Mesendoderm (in vitro differentiated cells): ENCODE data around the gene ACTR10.
"Not testable (repeated sequence)": the region's sequence is repeated elsewhere in the genome, so short reads cannot be mapped to it uniquely, and the experiment has no call there.

ENCODE experiments used
- DNase-seq: peaks from one replicate; pipeline ENCODE4 v3.0.0; 2013
- H2AK5ac ChIP-seq: 2 replicates; pipeline ENCODE4 v1.6.1; 2013; ENCODE audit warnings: low read length, inconsistent platforms
- H2BK120ac ChIP-seq: 2 replicates; pipeline ENCODE4 v1.6.1; 2013; ENCODE audit warnings: low read depth, mild to moderate bottlenecking, low read length, moderate library complexity, mixed read lengths
- H2BK15ac ChIP-seq: replicated peaks from 2 replicates; pipeline ENCODE4 v1.6.1; 2013; ENCODE audit warnings: low read depth, mild to moderate bottlenecking, moderate library complexity
- H2BK5ac ChIP-seq: 2 replicates; pipeline ENCODE4 v1.6.1; 2013; ENCODE audit warnings: low read length, inconsistent platforms
- H3K18ac ChIP-seq: 2 replicates; pipeline ENCODE4 v1.6.1; 2013; ENCODE audit warnings: mild to moderate bottlenecking, low read length, mixed read lengths
- H3K23ac ChIP-seq: one replicate; pipeline ENCODE4 v1.6.1; 2013; ENCODE audit warnings: low read length
- H3K27ac ChIP-seq: 2 replicates; pipeline ENCODE4 v1.5.1; 2013; ENCODE audit warnings: low read depth, mild to moderate bottlenecking, inconsistent platforms, low read length, moderate library complexity
- H3K27me3 ChIP-seq: 2 replicates; pipeline ENCODE4 v1.6.1; 2013; ENCODE audit warnings: low read length, control low read depth, mild to moderate bottlenecking, inconsistent platforms; ENCODE audit not compliant: insufficient read depth, poor library complexity
- H3K36me3 ChIP-seq: 2 replicates; pipeline ENCODE4 v1.6.1; 2013; ENCODE audit warnings: low read length, inconsistent platforms; ENCODE audit not compliant: control insufficient read depth, insufficient read depth
- H3K4ac ChIP-seq: one replicate; pipeline ENCODE4 v1.6.1; 2013; ENCODE audit warnings: low read depth, mild to moderate bottlenecking, low read length, moderate library complexity
- H3K4me1 ChIP-seq: 2 replicates; pipeline ENCODE4 v1.6.1; 2013; ENCODE audit warnings: low read depth, low read length, inconsistent platforms; ENCODE audit not compliant: control insufficient read depth
- H3K4me2 ChIP-seq: 2 replicates; pipeline ENCODE4 v1.6.1; 2013; ENCODE audit warnings: low read length
- H3K4me3 ChIP-seq: 2 replicates; pipeline ENCODE4 v1.5.1; 2013; ENCODE audit warnings: mild to moderate bottlenecking, low read length
- H3K56ac ChIP-seq: one replicate; pipeline ENCODE4 v1.6.1; 2013; ENCODE audit warnings: low read length
- H3K79me1 ChIP-seq: 2 replicates; pipeline ENCODE4 v1.6.1; 2013; ENCODE audit warnings: low read length, inconsistent platforms
- H3K79me2 ChIP-seq: 2 replicates; pipeline ENCODE4 v1.6.1; 2013; ENCODE audit warnings: mild to moderate bottlenecking, low read length; ENCODE audit not compliant: control insufficient read depth, insufficient read depth
- H3K9ac ChIP-seq: 2 replicates; pipeline ENCODE4 v1.6.1; 2013; ENCODE audit warnings: low read length, inconsistent platforms
- H4K5ac ChIP-seq: one replicate; pipeline ENCODE4 v1.6.1; 2013; ENCODE audit warnings: low read length
- H4K8ac ChIP-seq: one replicate; pipeline ENCODE4 v1.6.1; 2013; ENCODE audit warnings: low read depth, mild to moderate bottlenecking, control low read depth, low read length, moderate library complexity
- WGBS: extraction: QIAGEN DNeasy Blood & Tissue Kit; methylation state at CpG from one replicate; pipeline ENCODE4 v1.1.7; 2013; ENCODE audit warnings: low lambda C conversion rate, missing lambda C conversion rate; ENCODE audit not compliant: insufficient coverage; ENCODE audit errors: extremely low coverage; 5-methylcytosine and 5-hydroxymethylcytosine counted together

Gene ACTR10

DNA sequence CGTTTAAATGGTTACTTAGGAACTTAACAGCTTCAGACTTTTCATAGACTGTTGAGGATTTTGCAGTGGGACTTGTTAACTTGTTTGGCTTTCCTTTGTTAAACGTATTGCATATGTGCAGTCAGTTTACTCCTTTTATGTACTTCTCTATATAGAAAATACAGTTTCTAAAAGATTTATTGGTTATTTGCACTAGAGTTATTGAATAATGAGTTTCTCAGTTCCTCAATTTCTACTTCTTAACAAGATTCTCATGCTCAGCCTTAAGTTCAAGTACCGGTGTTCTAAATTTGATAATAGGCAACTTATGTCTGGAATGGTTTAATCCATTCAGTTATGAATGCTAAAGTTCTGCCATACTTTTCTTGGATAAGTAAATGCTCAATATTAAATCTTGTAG lies 45.6 kb downstream of the ACTR10 start:
- Histone ChIP-seq H3K27ac (peak overlapping the region; percentile 56), H4K5ac (no peak overlapping the region), H2BK15ac (no peak overlapping the region), H3K23ac (no peak overlapping the region), H3K56ac (peak overlapping the region; percentile 98), H3K36me3 (no peaks in the 10 kb centered on the region), H3K27me3 (no peaks in the 10 kb centered on the region), H3K79me1 (peaks cover 2% of the 10 kb centered on the region), H4K8ac (no peak overlapping the region), H3K4me3 (peak overlapping the region; percentile 79), H2BK5ac (no peak overlapping the region), H3K9ac (peak overlapping the region; percentile 97), H2BK120ac (no peak overlapping the region), H3K4me1 (no peaks in the 10 kb centered on the region), H2AK5ac (no peak overlapping the region), H3K79me2 (peaks cover 48% of the 10 kb centered on the region), H3K4me2 (peak overlapping the region; percentile 66), H3K18ac (no peak overlapping the region), H3K4ac (no peak overlapping the region)
- no CpG with 5 or more reads among the region's 3 CpGs for WGBS
- no peak for DNase-seq

DNA sequence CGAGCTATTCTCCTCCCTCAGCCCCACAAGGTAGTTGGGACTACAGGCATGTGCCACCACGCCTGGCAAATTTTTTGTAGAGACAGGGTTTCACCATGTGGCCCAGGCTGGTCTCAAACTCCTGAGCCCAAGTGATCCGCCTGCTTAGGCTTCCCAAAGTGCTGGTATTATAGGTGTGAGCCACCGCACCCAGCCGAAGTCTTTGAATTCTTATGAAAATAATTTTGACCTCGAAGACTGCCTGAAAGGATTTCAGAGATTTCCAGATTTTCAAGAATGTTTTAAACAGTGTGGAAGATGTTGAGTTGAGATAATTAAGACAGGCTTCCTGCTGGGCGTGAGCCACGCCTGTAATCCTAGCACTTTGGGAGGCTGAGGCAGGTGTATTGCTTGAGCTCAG lies 49.7 kb downstream of the ACTR10 start:
- no peak overlapping the region for H2BK120ac ChIP-seq
- no peak overlapping the region for H3K4ac ChIP-seq
- no peak overlapping the region for H3K4me2 ChIP-seq
- no peak overlapping the region for H2BK5ac ChIP-seq
- peaks cover 1% of the 10 kb centered on the region for H3K36me3 ChIP-seq
- H3K79me1 ChIP-seq, result peaks cover 4% of the 10 kb centered on the region
- H2AK5ac ChIP-seq, result no peak overlapping the region
- no peak overlapping the region for H3K23ac ChIP-seq
- WGBS, result no CpG with 5 or more reads among the region's 8 CpGs
- H4K5ac ChIP-seq, result no peak overlapping the region
- H3K27me3 ChIP-seq, result no peaks in the 10 kb centered on the region
- H2BK15ac ChIP-seq, result no peak overlapping the region
- H3K18ac ChIP-seq, result no peak overlapping the region
- H3K79me2 ChIP-seq, result peaks cover 55% of the 10 kb centered on the region
- H3K4me3 ChIP-seq, result no peak overlapping the region
- no peak overlapping the region for H3K56ac ChIP-seq
- no peak overlapping the region for H4K8ac ChIP-seq
- H3K4me1 ChIP-seq, result no peaks in the 10 kb centered on the region
- H3K27ac ChIP-seq, result no peak overlapping the region
- DNase-seq, result no peak
- H3K9ac ChIP-seq, result no peak overlapping the region

DNA sequence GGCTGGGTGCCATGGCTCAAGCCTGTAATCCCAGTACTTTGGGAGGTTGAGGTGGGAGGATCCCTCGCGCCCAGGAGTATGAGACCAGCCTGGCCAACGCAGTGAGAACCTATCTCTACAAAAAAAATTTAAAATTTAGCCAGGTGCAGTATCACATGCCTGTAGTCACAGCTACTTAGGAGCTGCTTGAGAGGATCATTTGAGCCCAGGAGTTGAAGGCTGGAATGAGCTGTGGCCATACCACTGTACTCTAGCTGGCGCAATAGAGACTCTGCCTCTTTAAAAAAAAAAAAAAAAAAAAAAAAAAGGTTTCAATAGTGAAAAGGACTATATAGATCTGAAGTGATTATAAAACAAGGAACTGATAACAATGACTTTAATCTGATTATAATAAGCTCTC lies 58.2 kb downstream of the ACTR10 start:
- no peak overlapping the region for H4K5ac ChIP-seq
- H3K79me2 ChIP-seq, result no peaks in the 10 kb centered on the region
- peaks cover 2% of the 10 kb centered on the region for H3K79me1 ChIP-seq
- no peak overlapping the region for H2AK5ac ChIP-seq
- no peak overlapping the region for H3K4ac ChIP-seq
- H3K36me3 ChIP-seq, result peaks cover 2% of the 10 kb centered on the region
- H3K4me1 ChIP-seq, result no peaks in the 10 kb centered on the region
- no peak overlapping the region for H4K8ac ChIP-seq
- no peak for DNase-seq
- H2BK15ac ChIP-seq, result no peak overlapping the region
- no peak overlapping the region for H2BK5ac ChIP-seq
- H3K4me2 ChIP-seq, result no peak overlapping the region
- H3K27me3 ChIP-seq, result no peaks in the 10 kb centered on the region
- H3K18ac ChIP-seq, result no peak overlapping the region
- H3K9ac ChIP-seq, result no peak overlapping the region
- H2BK120ac ChIP-seq, result no peak overlapping the region
- no peak overlapping the region for H3K4me3 ChIP-seq
- no peak overlapping the region for H3K27ac ChIP-seq
- H3K56ac ChIP-seq, result no peak overlapping the region
- WGBS, result no CpG with 5 or more reads among the region's 4 CpGs
- H3K23ac ChIP-seq, result no peak overlapping the region

DNA sequence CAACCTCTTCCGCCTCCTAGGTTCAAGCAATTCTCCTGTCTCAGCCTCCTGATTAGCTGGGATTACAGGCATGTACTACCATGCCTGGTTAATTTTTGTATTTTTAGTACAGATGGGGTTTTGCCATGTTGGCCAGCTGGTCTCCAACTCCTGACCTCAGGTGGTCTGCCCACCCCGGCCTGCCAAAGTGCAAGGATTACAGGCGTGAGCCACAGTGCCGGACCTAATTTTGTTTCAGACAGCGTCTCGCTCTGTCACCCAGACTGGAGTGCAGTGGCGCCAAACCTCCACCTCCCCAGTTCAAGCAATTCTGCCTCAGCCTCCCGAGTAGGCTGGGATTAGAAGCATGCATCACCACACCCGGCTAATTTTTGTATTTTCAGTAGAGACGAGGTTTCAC lies 62.1 kb downstream of the ACTR10 start:
- H3K27ac ChIP-seq, H3K23ac ChIP-seq, H3K4me2 ChIP-seq, DNase-seq, H4K5ac ChIP-seq, H3K4me3 ChIP-seq, H3K4me1 ChIP-seq, H3K79me1 ChIP-seq, H2BK120ac ChIP-seq, H3K79me2 ChIP-seq, H3K27me3 ChIP-seq, H2BK5ac ChIP-seq, H3K18ac ChIP-seq, H3K9ac ChIP-seq, H2BK15ac ChIP-seq, H3K56ac ChIP-seq, H3K4ac ChIP-seq, H2AK5ac ChIP-seq, H4K8ac ChIP-seq, H3K36me3 ChIP-seq: not testable (repeated sequence)
- no CpG with 5 or more reads among the region's 10 CpGs for WGBS

DNA sequence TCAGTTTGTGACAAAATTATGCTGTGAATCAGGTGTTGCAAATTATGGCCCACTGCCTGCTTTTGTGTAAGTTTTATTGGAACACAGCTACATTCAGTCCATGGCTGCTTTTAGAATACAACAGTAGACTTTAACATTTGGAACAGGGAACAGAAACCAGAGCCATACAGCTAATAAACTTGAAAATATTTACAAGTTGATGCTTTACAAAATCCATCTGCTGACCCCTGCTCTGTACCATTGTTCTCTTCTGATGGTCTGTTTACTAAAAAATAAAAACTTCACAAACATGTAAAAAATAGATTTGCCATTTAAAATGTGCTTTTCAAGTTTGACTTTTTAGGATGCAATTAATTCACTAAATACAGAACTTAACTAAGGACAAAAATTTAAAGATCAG lies 65.5 kb downstream of the ACTR10 start:
- H3K4me1 ChIP-seq, result no peaks in the 10 kb centered on the region
- H3K23ac ChIP-seq, result no peak overlapping the region
- H3K79me2 ChIP-seq, result no peaks in the 10 kb centered on the region
- H3K79me1 ChIP-seq, result no peaks in the 10 kb centered on the region
- no peak overlapping the region for H3K4me3 ChIP-seq
- H3K9ac ChIP-seq, result no peak overlapping the region
- no peak overlapping the region for H3K27ac ChIP-seq
- H2BK120ac ChIP-seq, result no peak overlapping the region
- no peak overlapping the region for H2AK5ac ChIP-seq
- H3K18ac ChIP-seq, result no peak overlapping the region
- H3K36me3 ChIP-seq, result peaks cover 3% of the 10 kb centered on the region
- H3K27me3 ChIP-seq, result no peaks in the 10 kb centered on the region
- H2BK15ac ChIP-seq, result no peak overlapping the region
- no peak overlapping the region for H3K4me2 ChIP-seq
- H3K56ac ChIP-seq, result no peak overlapping the region
- H4K5ac ChIP-seq, result no peak overlapping the region
- no peak overlapping the region for H4K8ac ChIP-seq
- no peak for DNase-seq
- H2BK5ac ChIP-seq, result no peak overlapping the region
- no peak overlapping the region for H3K4ac ChIP-seq

DNA sequence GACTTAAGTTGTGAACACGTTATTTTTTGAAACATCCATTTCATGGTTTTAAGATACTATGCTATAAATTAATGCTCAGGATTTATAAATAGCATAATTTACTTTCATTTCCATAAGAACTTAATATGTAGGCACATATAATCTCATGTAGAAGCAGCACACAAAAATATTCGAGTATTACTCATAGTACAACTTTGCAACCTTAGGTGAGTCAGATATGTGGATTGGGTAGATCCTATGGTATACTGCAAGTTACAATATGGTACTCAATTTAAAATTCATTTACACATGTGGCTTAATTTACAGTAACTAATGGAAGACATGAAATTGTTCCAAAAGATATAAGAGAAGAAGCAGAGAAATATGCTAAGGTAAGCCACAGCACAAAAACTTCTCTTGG lies 70.7 kb downstream of the ACTR10 start:
- no peak overlapping the region for H2BK5ac ChIP-seq
- H3K4me3 ChIP-seq, result no peak overlapping the region
- H3K4ac ChIP-seq, result no peak overlapping the region
- H4K8ac ChIP-seq, result no peak overlapping the region
- no peaks in the 10 kb centered on the region for H3K27me3 ChIP-seq
- no peaks in the 10 kb centered on the region for H3K36me3 ChIP-seq
- H3K9ac ChIP-seq, result no peak overlapping the region
- no peak overlapping the region for H3K56ac ChIP-seq
- no peak overlapping the region for H4K5ac ChIP-seq
- no peak overlapping the region for H3K4me2 ChIP-seq
- H2BK15ac ChIP-seq, result no peak overlapping the region
- no peaks in the 10 kb centered on the region for H3K4me1 ChIP-seq
- no CpG with 5 or more reads among the region's 2 CpGs for WGBS
- H3K18ac ChIP-seq, result no peak overlapping the region
- no peak overlapping the region for H2BK120ac ChIP-seq
- H3K23ac ChIP-seq, result no peak overlapping the region
- no peak overlapping the region for H2AK5ac ChIP-seq
- H3K27ac ChIP-seq, result no peak overlapping the region
- H3K79me1 ChIP-seq, result no peaks in the 10 kb centered on the region
- no peaks in the 10 kb centered on the region for H3K79me2 ChIP-seq
- no peak for DNase-seq
